Prostate gland (tissue), 2 donors: ENCODE measurements around the gene SPTBN1. TPM values are rescaled to one million over a fixed set of nuclear protein-coding genes. Genes with fewer than 3 reads are reported as not detected.

Experiments used
- DNase-seq: peaks from one replicate; pipeline ENCODE4 v3.0.0-alpha.2; 2019; ENCODE audit warnings: low spot score
- H3K27ac ChIP-seq, 2 donors: fragments of 200-600 bp; sonication (generic); 2 replicates each; pipeline ENCODE4 v1.5.1; 2017 to 2019
- H3K27me3 ChIP-seq: fragments of 200-600 bp; sonication (generic); replicated peaks from 2 replicates; pipeline ENCODE4 v1.5.1; 2019; ENCODE audit not compliant: insufficient read depth
- H3K36me3 ChIP-seq, 2 donors: fragments of 200-600 bp; sonication (generic); 1 replicate in 1 of 2; 2 replicates in 1 of 2; pipeline versions ENCODE4 v1.5.1 to v1.8.1; 2017 to 2019
- H3K4me1 ChIP-seq: fragments of 200-600 bp; sonication (generic); replicated peaks from 2 replicates; pipeline ENCODE4 v1.5.1; 2019
- H3K4me3 ChIP-seq, 2 donors: fragments of 200-600 bp; sonication (generic); 2 replicates each; pipeline ENCODE4 v1.5.1; 2017 to 2019
- H3K9me3 ChIP-seq: fragments of 200-600 bp; sonication (generic); 2 replicates; pipeline ENCODE4 v1.5.1; 2017
- POLR2A ChIP-seq: fragments of 450-650 bp; IDR thresholded peaks from one replicate; pipeline ENCODE4 v1.6.1; 2016; ENCODE audit warnings: antibody characterized with exemption, mild to moderate bottlenecking
- POLR2AphosphoS5 ChIP-seq: sonication (generic); formaldehyde crosslinking; IDR thresholded peaks from one replicate; pipeline ENCODE4 v1.6.1; 2017; ENCODE audit warnings: antibody characterized with exemption
- WGBS: methylation state at CpG from one replicate; pipeline ENCODE4 v1.1.5; 2018; 5-methylcytosine and 5-hydroxymethylcytosine counted together
- intact Hi-C: fragments of 100-400 bp; cut with DNase I; formaldehyde crosslinking; loops from one replicate; pipeline ENCODE4 v1.14.2; 2022
- total RNA-seq, 2 donors: library from RNA; depleted of rRNA; stranded (reverse); fragments of >200 nt; gene quantifications; one replicate each; pipeline ENCODE4 v1.1.0, GENCODE V29; 2016
- TF ChIP-seq, protein P1 (sequence below), 4 experiments: fragments of 200-600 bp in 2 of 4; fragments of 450-650 bp in 2 of 4; sonication (generic) in 2 of 4; IDR thresholded peaks; 1 replicate in 3 of 4; 2 replicates in 1 of 4; pipeline ENCODE4 v1.5.1; 2016 to 2019; ENCODE audit warnings: antibody characterized with exemption in 4 of 4, mild to moderate bottlenecking in 2 of 4, moderate library complexity in 2 of 4

Gene SPTBN1
- total RNA-seq, 2 donors from 2014 or later: 146 to 348 TPM

DNA sequence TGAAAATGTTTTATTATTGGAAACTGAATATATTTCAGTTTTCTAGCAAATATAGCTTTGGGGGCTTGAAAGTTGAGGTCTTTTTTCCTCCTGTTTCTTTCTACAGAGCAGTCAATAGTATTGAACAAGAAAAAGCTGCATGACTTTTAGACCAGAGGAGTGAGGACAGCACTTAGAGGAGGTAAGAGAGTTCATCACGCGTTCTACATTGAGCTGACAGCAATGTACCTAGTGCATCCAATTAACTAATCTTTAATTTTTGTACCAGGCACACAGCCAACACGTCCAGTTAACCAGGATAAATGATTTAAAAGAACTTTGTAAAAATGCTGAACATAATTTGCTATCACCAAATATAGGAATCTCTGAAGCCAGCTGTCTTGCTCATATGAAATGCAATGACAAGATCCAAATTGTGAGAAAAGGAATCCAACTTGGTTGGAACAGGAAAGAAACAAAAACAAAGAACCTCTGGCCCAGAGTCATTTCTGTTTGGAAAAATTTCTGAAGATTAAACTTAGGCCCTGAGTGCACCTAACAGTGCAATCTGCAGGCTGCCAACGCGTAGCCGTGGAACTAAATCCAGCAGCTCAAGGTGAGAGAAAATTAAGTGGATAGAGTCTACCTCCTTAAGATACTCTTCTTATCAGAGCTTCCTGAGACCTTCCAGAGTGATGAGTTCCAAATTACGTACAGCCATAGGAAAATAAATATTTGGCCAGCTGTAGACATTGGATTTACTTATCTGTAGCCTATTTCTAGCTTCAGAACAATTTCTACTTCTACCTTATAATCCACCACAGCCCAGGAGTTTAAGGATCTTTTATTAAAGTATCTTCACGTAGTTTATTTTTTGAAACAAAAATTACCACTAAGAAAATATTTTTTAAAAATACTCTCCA, 20.6 kb upstream of the SPTBN1 start:
- H3K4me1 ChIP-seq: no peaks in the 10 kb centered on the region
- no peaks in the 10 kb centered on the region for H3K27me3 ChIP-seq
- H3K4me3 ChIP-seq: no peak overlapping the region
- no peaks in the 10 kb centered on the region for H3K9me3 ChIP-seq
- WGBS: 60% methylated on average over 8 of the region's 8 CpGs
- no peak overlapping the region for H3K27ac ChIP-seq
- DNase-seq: no peak
- TF ChIP-seq, protein P1, sequence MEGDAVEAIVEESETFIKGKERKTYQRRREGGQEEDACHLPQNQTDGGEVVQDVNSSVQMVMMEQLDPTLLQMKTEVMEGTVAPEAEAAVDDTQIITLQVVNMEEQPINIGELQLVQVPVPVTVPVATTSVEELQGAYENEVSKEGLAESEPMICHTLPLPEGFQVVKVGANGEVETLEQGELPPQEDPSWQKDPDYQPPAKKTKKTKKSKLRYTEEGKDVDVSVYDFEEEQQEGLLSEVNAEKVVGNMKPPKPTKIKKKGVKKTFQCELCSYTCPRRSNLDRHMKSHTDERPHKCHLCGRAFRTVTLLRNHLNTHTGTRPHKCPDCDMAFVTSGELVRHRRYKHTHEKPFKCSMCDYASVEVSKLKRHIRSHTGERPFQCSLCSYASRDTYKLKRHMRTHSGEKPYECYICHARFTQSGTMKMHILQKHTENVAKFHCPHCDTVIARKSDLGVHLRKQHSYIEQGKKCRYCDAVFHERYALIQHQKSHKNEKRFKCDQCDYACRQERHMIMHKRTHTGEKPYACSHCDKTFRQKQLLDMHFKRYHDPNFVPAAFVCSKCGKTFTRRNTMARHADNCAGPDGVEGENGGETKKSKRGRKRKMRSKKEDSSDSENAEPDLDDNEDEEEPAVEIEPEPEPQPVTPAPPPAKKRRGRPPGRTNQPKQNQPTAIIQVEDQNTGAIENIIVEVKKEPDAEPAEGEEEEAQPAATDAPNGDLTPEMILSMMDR (IDR thresholded peaks at IDR 0.05): no peak
- TF ChIP-seq POLR2AphosphoS5 (no peak), POLR2A (no peak)
- no peaks in the 10 kb centered on the region for H3K36me3 ChIP-seq
- intact Hi-C loops: no loop called here

GRCh38 chr2:54437588-54437987, 18.5 kb upstream of the SPTBN1 start:
- intact Hi-C loops: no loop called here
- Histone ChIP-seq H3K27me3 (no peaks in the 10 kb centered on the region), H3K27ac (no peak overlapping the region), H3K4me3 (no peak overlapping the region), H3K4me1 (no peaks in the 10 kb centered on the region), H3K9me3 (no peaks in the 10 kb centered on the region), H3K36me3 (no peaks in the 10 kb centered on the region)
- DNase-seq: no peak
- TF ChIP-seq POLR2AphosphoS5 (no peak), POLR2A (no peak)
- TF ChIP-seq, protein P1 (IDR thresholded peaks at IDR 0.05): no peak

DNA sequence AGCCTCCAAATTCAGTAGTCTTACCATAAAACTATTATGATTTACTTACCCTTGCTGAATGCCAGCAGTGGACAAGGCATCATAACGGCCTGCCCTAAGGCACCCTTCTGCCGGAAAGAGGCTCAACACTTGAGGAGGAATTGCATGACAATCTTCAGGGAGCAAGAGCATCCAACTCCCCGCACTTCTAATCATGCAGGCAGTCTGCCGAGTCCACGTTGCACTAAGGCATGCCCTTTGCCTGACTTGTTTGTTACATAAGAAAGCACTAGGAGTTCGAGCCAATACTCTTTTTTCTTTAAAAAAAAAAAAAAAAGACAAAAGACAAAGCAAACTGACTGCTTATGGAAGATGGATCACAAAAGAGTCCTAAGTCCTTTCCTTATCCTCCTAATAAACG, 17.9 kb upstream of the SPTBN1 start:
- TF ChIP-seq POLR2A (no peak), POLR2AphosphoS5 (no peak)
- TF ChIP-seq, protein P1 (IDR thresholded peaks at IDR 0.05): no peak
- Histone ChIP-seq H3K36me3 (no peaks in the 10 kb centered on the region), H3K4me3 (no peak overlapping the region), H3K27me3 (no peaks in the 10 kb centered on the region), H3K9me3 (no peaks in the 10 kb centered on the region), H3K27ac (no peak overlapping the region), H3K4me1 (no peaks in the 10 kb centered on the region)
- intact Hi-C loops: no loop called here
- WGBS: 16% methylated on average over 7 of the region's 7 CpGs
- no peak for DNase-seq

DNA sequence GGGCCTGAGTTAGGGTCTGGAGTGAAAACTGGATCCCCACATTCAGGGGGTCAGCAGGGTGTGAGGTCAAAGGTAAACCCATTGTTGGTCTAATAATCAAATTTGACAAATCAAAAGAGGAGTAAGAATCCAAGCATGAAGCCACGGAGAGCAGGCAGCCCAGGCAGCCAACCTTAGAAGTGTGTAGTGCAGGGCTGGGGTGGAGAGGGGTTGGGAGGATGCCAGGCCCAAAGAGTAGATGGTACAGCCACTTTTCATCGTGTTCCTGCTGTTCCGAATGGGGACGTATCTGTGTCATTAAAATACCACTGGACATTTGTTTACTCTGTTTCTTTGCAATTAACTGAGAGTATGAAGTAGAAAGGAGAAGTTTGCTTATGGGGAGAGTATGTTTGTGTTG, 16.5 kb upstream of the SPTBN1 start:
- Histone ChIP-seq H3K9me3 (no peaks in the 10 kb centered on the region), H3K27ac (no peak overlapping the region), H3K27me3 (no peaks in the 10 kb centered on the region), H3K4me3 (no peak overlapping the region), H3K4me1 (no peaks in the 10 kb centered on the region), H3K36me3 (no peaks in the 10 kb centered on the region)
- 31% methylated on average over 4 of the region's 4 CpGs for WGBS
- DNase-seq: no peak
- intact Hi-C loops: no loop called here
- TF ChIP-seq POLR2AphosphoS5 (no peak), POLR2A (no peak)
- TF ChIP-seq, protein P1 (IDR thresholded peaks at IDR 0.05): no peak

GRCh38 chr2:54440050-54440449, 16.1 kb upstream of the SPTBN1 start:
- no peaks in the 10 kb centered on the region for H3K27me3 ChIP-seq
- intact Hi-C loops: no loop called here
- no peak overlapping the region for H3K27ac ChIP-seq
- TF ChIP-seq, protein P1 (IDR thresholded peaks at IDR 0.05): no peak
- TF ChIP-seq POLR2A (no peak), POLR2AphosphoS5 (no peak)
- H3K4me1 ChIP-seq: no peaks in the 10 kb centered on the region
- no peaks in the 10 kb centered on the region for H3K36me3 ChIP-seq
- WGBS: 58% methylated on average over 2 of the region's 2 CpGs
- H3K9me3 ChIP-seq: no peaks in the 10 kb centered on the region
- no peak overlapping the region for H3K4me3 ChIP-seq
- DNase-seq: no peak
